Measurements from ENCODE around the gene RAX. TPM values are rescaled to one million over a fixed set of nuclear protein-coding genes. Genes with fewer than 3 reads are reported as not detected.
A peak's percentile ranks its signal among the peaks of the same experiment; 100 is the strongest.

The RAX gene
- total and polyA plus RNA-seq, 2 of the 8 experiments (the other 6 are each of a cell fraction or from before 2014, with no cell fraction given): 0.12 to 0.52 TPM

DNA sequence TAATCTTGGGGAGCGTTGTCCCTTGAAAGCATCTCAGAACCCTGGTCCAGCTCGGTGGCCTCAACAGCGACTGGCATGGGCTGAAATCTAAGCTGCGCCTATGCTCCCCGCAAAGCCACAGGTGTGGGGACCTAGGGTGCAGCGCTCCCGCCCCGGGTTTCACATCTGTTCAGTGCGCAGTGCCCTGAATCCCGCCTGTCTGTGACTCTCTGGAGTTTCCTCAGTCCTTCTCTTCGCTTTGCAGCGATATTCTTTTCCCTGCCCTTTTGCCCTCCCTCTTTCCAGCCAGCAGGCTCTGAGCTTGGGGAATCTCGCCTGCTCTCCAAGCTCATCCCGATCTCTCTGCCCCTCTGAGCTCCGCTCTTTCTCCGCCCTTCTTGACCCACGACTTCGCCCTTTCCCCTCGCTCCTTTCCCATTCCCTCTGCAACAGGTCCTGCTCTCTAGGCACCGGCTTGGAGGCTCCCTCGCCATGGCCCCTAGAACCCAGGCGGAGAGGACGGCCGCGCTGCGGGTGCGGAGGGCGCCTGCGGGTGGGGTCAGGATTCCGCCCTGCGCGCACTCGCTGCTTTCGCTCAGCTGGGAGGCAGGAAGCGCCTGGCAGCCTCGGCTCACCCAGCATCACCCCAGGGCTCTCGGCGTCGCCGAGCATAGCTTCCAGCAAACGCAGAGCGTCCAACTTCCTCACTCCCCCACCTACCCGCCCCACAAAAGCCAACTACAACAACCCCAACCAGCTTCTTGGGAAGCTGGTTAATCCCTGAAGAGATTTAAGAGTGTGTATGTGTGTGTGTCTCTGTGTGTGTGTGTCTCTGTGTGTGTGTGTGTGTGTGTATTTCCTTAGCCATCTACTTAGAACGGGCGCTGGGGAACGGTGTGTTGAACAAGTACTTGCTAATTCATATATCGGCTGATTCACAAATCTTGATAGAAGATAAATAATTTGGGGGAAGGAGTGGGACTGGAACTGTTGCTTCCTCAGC lies 52.2 kb downstream of the RAX start:
- H2BK12ac ChIP-seq (ENCODE audit: low read depth, low read length): peak overlapping the region; percentile 33; the same call in 1 of the 2 replicates
- DNase-seq (ENCODE audit: low read depth in 1 of 2, low spot score in 2 of 2) (peak in 1 of 2 experiments; percentile 70), FAIRE-seq (no peak)
- H3K9ac ChIP-seq (replicated peaks in 1 of 4; ENCODE audit: extremely low read depth in 1 of 4, low read depth in 3 of 4, low read length in 3 of 4): no peak overlapping the region
- peaks cover 0 to 14% (median 7%) of the 10 kb centered on the region in 4 experiments; a peak in 5 of 7 replicates for H3K4me1 ChIP-seq (replicated peaks in 1 of 4; ENCODE audit: control insufficient read depth in 3 of 4, insufficient read depth in 4 of 4, low read length in 3 of 4)
- WGBS, 2 experiments (ENCODE audit: extremely low coverage in 1 of 2, insufficient coverage in 1 of 2, insufficient read length in 1 of 2, insufficient replicate concordance in 2 of 2, low coverage in 1 of 2, low lambda C conversion rate in 2 of 2, missing lambda C conversion rate in 1 of 2): 4% methylated on average over 39 of the region's 47 CpGs; no CpG with 5 or more reads in 1 of the 2 experiments
- H2BK15ac ChIP-seq (ENCODE audit: low read length): no peak overlapping the region
- peaks cover 46 to 66% (median 57%) of the 10 kb centered on the region in 4 experiments for H3K27me3 ChIP-seq (replicated peaks in 1 of 4; ENCODE audit: control insufficient read depth in 3 of 4, extremely low read depth in 1 of 4, insufficient read depth in 3 of 4, low read length in 3 of 4)
- H3K23me2 ChIP-seq (ENCODE audit: low read depth, low read length): peaks cover 16% of the 10 kb centered on the region
- POLR2A ChIA-PET (ENCODE audit: partially characterized antibody): interaction anchor here (1.3 to 1.5 kb wide), 5 partner anchors 9 to 81 kb away, joined by 3 to 5 read pairs (median 4); partner anchors contain the start of gene SEC11C
- H3K79me1 ChIP-seq (ENCODE audit: low read depth, low read length): no peaks in the 10 kb centered on the region
- H4K91ac ChIP-seq (replicated peaks; ENCODE audit: insufficient read length, low read length): no peak overlapping the region
- H4K20me1 ChIP-seq (replicated peaks in 1 of 2; ENCODE audit: control insufficient read depth in 1 of 2, insufficient read depth in 2 of 2, low read length in 2 of 2): peaks cover 0 to 2% of the 10 kb centered on the region in 2 experiments
- H2AFZ ChIP-seq (ENCODE audit: low read length): peak overlapping the region; percentile 36
- no peak overlapping the region for H3K14ac ChIP-seq (ENCODE audit: insufficient read length)
- H3K18ac ChIP-seq (ENCODE audit: extremely low read depth, low read length): no peak overlapping the region; the same call in 1 of the 2 replicates
- H3K27ac ChIP-seq (ENCODE audit: low read depth, low read length): no peak overlapping the region
- no peaks in the 10 kb centered on the region for H3K79me2 ChIP-seq (ENCODE audit: control insufficient read depth in 1 of 2, insufficient read depth in 2 of 2, low read length in 2 of 2)
- no peaks in the 10 kb centered on the region for H3K36me3 ChIP-seq (ENCODE audit: control insufficient read depth in 2 of 4, insufficient read depth in 4 of 4, low read length in 3 of 4)
- H3K4me3 ChIP-seq (ENCODE audit: extremely low read depth in 1 of 4, insufficient read depth in 2 of 4, low read depth in 3 of 4, low read length in 4 of 4): peak overlapping the region; percentile 45 to 71 (median 56)
- CTCF ChIA-PET (ENCODE audit: partially characterized antibody): interaction anchor here (0.7 to 9.2 kb wide), 12 partner anchors 8 to 181 kb away, joined by 3 to 72 read pairs (median 4); partner anchors contain the start of gene RAX
- no peak overlapping the region for H4K5ac ChIP-seq (ENCODE audit: insufficient read length, low read depth, low read length)
- H2BK20ac ChIP-seq (ENCODE audit: low read length): no peak overlapping the region
- H2BK5ac ChIP-seq (ENCODE audit: low read depth, low read length): no peak overlapping the region
- no peak overlapping the region for H3K23ac ChIP-seq (ENCODE audit: insufficient read length)
- peak overlapping the region; percentile 66 for H4K8ac ChIP-seq (ENCODE audit: extremely low read depth, insufficient read depth, low read length)
- H3K56ac ChIP-seq (replicated peaks; ENCODE audit: insufficient read length, low read depth, low read length): no peak overlapping the region
- no peaks in the 10 kb centered on the region for H3K9me3 ChIP-seq (ENCODE audit: insufficient read depth in 2 of 2, low read depth in 1 of 2, low read length in 1 of 2)
- peak overlapping the region; percentile 91 to 99 for H3K4me2 ChIP-seq (ENCODE audit: insufficient read depth in 1 of 2, low read depth in 2 of 2, low read length in 2 of 2)
- no peak overlapping the region for H2BK120ac ChIP-seq (replicated peaks; ENCODE audit: low read depth, low read length)
- no peak overlapping the region; the same call in 1 of the 2 replicates for H2AK5ac ChIP-seq (ENCODE audit: low read depth, low read length)
- no peak overlapping the region for H3K4ac ChIP-seq (replicated peaks; ENCODE audit: insufficient read length, low read depth, low read length)
- TF ChIP-seq SP4 (IDR thresholded peaks at IDR 0.05; ENCODE audit: low read length) (no peak), RXRA (IDR thresholded peaks at IDR 0.05; ENCODE audit: insufficient read depth, low read depth, low read length) (no peak), JUND (IDR thresholded peaks at IDR 0.05; ENCODE audit: low read length) (no peak), ASH2L (IDR thresholded peaks at IDR 0.05; ENCODE audit: low read length) (no peak), CBX8 (IDR thresholded peaks at IDR 0.05; ENCODE audit: borderline replicate concordance, low read depth, low read length) (peak; percentile 52; the same call in 1 of the 2 replicates), EP300 (IDR thresholded peaks at IDR 0.05; ENCODE audit: borderline replicate concordance in 1 of 2, low read depth in 2 of 2, low read length in 2 of 2) (no peak), ATF2 (IDR thresholded peaks at IDR 0.05; ENCODE audit: low read length) (no peak), POU5F1 (IDR thresholded peaks at IDR 0.05; ENCODE audit: low read depth, low read length) (no peak), SP1 (IDR thresholded peaks at IDR 0.05; ENCODE audit: low read depth, low read length) (no peak)
